Caco-2 (cell line): ENCODE results near the gene WIPF1. TPM values are rescaled to one million over a fixed set of nuclear protein-coding genes. Genes with fewer than 3 reads are reported as not detected.

Experiments
- BruUV-seq: library from RNA; stranded (reverse); fragments of 400-500 nt; replicated peaks from 2 replicates; lab custom pipeline; 2021; lab: Mats Ljungman, UMichigan
- CTCF ChIA-PET: fragments of 300-600 bp; sonication (Branson Sonifier 250); formaldehyde crosslinking; loops from one replicate; lab custom pipeline; 2022; ENCODE audit warnings: antibody characterized with exemption; lab: Charles Lee
- POLR2A ChIA-PET: fragments of 300-600 bp; sonication (Branson Sonifier 250); formaldehyde crosslinking; loops from one replicate; lab custom pipeline; 2022; ENCODE audit warnings: antibody characterized with exemption; lab: Charles Lee
- DNase-seq, 2 experiments: peaks; one replicate each; pipeline versions ENCODE4 v3.0.0 to v3.0.0-alpha.2; 2020 to 2022
- H3K27me3 ChIP-seq: replicated peaks from 2 replicates; pipeline ENCODE4 v1.6.0; 2011; ENCODE audit warnings: low read length; ENCODE audit not compliant: control insufficient read depth, insufficient read depth
- H3K36me3 ChIP-seq: 2 replicates; pipeline ENCODE4 v1.5.1; 2011; ENCODE audit warnings: low read length; ENCODE audit not compliant: control insufficient read depth, insufficient read depth
- H3K4me1 ChIP-seq: fragments of 250-450 bp; sonication (Bioruptor Pico); 2 replicates; pipeline ENCODE4 v1.5.1; 2020; ENCODE audit warnings: mild to moderate bottlenecking
- H3K4me3 ChIP-seq: 2 replicates; pipeline ENCODE4 v1.5.1; 2011; ENCODE audit warnings: low read depth, mild to moderate bottlenecking, control low read depth, low read length
- H3K9me3 ChIP-seq: fragments of 250-450 bp; sonication (Bioruptor Pico); 2 replicates; pipeline ENCODE4 v1.5.1; 2020; ENCODE audit warnings: mild to moderate bottlenecking, moderate library complexity
- H3K27ac Mint-ChIP-seq: one replicate; pipeline ENCODE4 v1.8.0; 2022; ENCODE audit warnings: mixed read lengths; ENCODE audit not compliant: unreplicated experiment
- H3K27me3 Mint-ChIP-seq: one replicate; pipeline ENCODE4 v1.8.0; 2022; ENCODE audit warnings: mixed read lengths; ENCODE audit not compliant: insufficient read depth, unreplicated experiment
- H3K36me3 Mint-ChIP-seq: one replicate; pipeline ENCODE4 v1.8.0; 2022; ENCODE audit warnings: mild to moderate bottlenecking, mixed read lengths; ENCODE audit not compliant: insufficient read depth, unreplicated experiment
- H3K4me1 Mint-ChIP-seq: one replicate; pipeline ENCODE4 v1.8.0; 2022; ENCODE audit warnings: low read depth, mixed read lengths; ENCODE audit not compliant: unreplicated experiment
- H3K4me3 Mint-ChIP-seq: one replicate; pipeline ENCODE4 v1.8.0; 2022; ENCODE audit warnings: mild to moderate bottlenecking, moderate library complexity, mixed read lengths; ENCODE audit not compliant: unreplicated experiment
- H3K9me3 Mint-ChIP-seq: one replicate; pipeline ENCODE4 v1.8.0; 2022; ENCODE audit warnings: mixed read lengths; ENCODE audit not compliant: unreplicated experiment
- CTCF ChIP-seq, 2 experiments: fragments of 200-600 bp in 1 of 2; IDR thresholded peaks; 1 replicate in 1 of 2; 2 replicates in 1 of 2; pipeline versions ENCODE4 v1.5.1 to v1.8.0; 2011 to 2022; ENCODE audit warnings: antibody characterized with exemption in 1 of 2, control low read depth in 1 of 2, inconsistent platforms in 1 of 2, low read depth in 1 of 2, low read length in 1 of 2, mild to moderate bottlenecking in 1 of 2, moderate library complexity in 1 of 2; ENCODE audit not compliant: insufficient read depth in 1 of 2, severe bottlenecking in 1 of 2, unreplicated experiment in 1 of 2
- intact Hi-C: fragments of 100-400 bp; cut with micrococcal nuclease; formaldehyde crosslinking; loops from one replicate; pipeline ENCODE4 v1.10.0; 2022; ENCODE audit not compliant: unreplicated experiment
- total RNA-seq: library from RNA; stranded (reverse); gene quantifications from 2 replicates; pipeline ENCODE4 v1.2.3, GENCODE V29; 2022

WIPF1 gene
- total RNA-seq, 1 experiment from 2014 or later: 5.1 TPM

- Histone ChIP-seq H3K4me1 (no peaks in the 10 kb centered on the region), H3K36me3 (no peaks in the 10 kb centered on the region), H3K27me3 (no peaks in the 10 kb centered on the region), H3K4me3 (no peak overlapping the region), H3K9me3 (0 out of 2 replicates have a peak, but pooled peaks cover 2% of the 10 kb centered on the region)
- CTCF ChIA-PET: no interaction called here
- Mint-ChIP-seq H3K4me1 (no peaks in the 10 kb centered on the region), H3K9me3 (no peaks in the 10 kb centered on the region), H3K27ac (no peak overlapping the region), H3K4me3 (no peak overlapping the region), H3K36me3 (peaks cover 11% of the 10 kb centered on the region), H3K27me3 (no peaks in the 10 kb centered on the region)
- POLR2A ChIA-PET: no interaction called here
- DNase-seq: no peak
- TF ChIP-seq CTCF (IDR thresholded peaks at IDR 0.05; ENCODE audit: insufficient read depth in 1 of 2, low read depth in 1 of 2, low read length in 1 of 2, severe bottlenecking in 1 of 2, unreplicated experiment in 1 of 2): no peak
- no TSS peak for BruUV-seq
- intact Hi-C loops: no loop called here
These were observed 24.0 kb downstream of the WIPF1 start for GRCh38 chr2:174573621-174574081.

- H3K36me3 Mint-ChIP-seq: peaks cover 11% of the 10 kb centered on the region
- H3K4me1 Mint-ChIP-seq: no peaks in the 10 kb centered on the region
- H3K36me3 ChIP-seq: no peaks in the 10 kb centered on the region
- ChIA-PET CTCF (no interaction called here), POLR2A (no interaction called here)
- no peak overlapping the region for H3K4me3 Mint-ChIP-seq
- intact Hi-C loops: no loop called here
- H3K27me3 Mint-ChIP-seq: no peaks in the 10 kb centered on the region
- BruUV-seq: no TSS peak
- no peak for TF ChIP-seq CTCF (IDR thresholded peaks at IDR 0.05; ENCODE audit: insufficient read depth in 1 of 2, low read depth in 1 of 2, low read length in 1 of 2, severe bottlenecking in 1 of 2, unreplicated experiment in 1 of 2)
- no peak for DNase-seq
- H3K9me3 Mint-ChIP-seq: no peaks in the 10 kb centered on the region
- H3K4me3 ChIP-seq: no peak overlapping the region
- no peaks in the 10 kb centered on the region for H3K27me3 ChIP-seq
- no peaks in the 10 kb centered on the region for H3K4me1 ChIP-seq
- H3K27ac Mint-ChIP-seq: no peak overlapping the region
- H3K9me3 ChIP-seq: 0 out of 2 replicates have a peak, but pooled peaks cover 2% of the 10 kb centered on the region
These were observed 25.0 kb downstream of the WIPF1 start for GRCh38 chr2:174572556-174572955.

GRCh38 chr2:174571669-174572323 is 25.8 kb downstream of the WIPF1 start:
- H3K4me1 ChIP-seq: no peaks in the 10 kb centered on the region
- ChIA-PET CTCF (no interaction called here), POLR2A (no interaction called here)
- H3K9me3 ChIP-seq: no peaks in the 10 kb centered on the region
- Mint-ChIP-seq H3K27me3 (no peaks in the 10 kb centered on the region), H3K27ac (no peak overlapping the region), H3K4me3 (no peak overlapping the region), H3K4me1 (no peaks in the 10 kb centered on the region), H3K36me3 (peaks cover 11% of the 10 kb centered on the region), H3K9me3 (no peaks in the 10 kb centered on the region)
- no peaks in the 10 kb centered on the region for H3K27me3 ChIP-seq
- no TSS peak for BruUV-seq
- H3K36me3 ChIP-seq: no peaks in the 10 kb centered on the region
- no peak for DNase-seq
- intact Hi-C loops: no loop called here
- no peak overlapping the region for H3K4me3 ChIP-seq
- no peak for TF ChIP-seq CTCF (IDR thresholded peaks at IDR 0.05; ENCODE audit: insufficient read depth in 1 of 2, low read depth in 1 of 2, low read length in 1 of 2, severe bottlenecking in 1 of 2, unreplicated experiment in 1 of 2)
